B cell (primary cell): Measurements from ENCODE around the gene TOMM7. TPM values are rescaled to one million over a fixed set of nuclear protein-coding genes. Genes with fewer than 3 reads are reported as not detected.

Source experiments
- ATAC-seq: fragments of 200-7000 bp; cut with Tn5 transposase; one replicate; pipeline ENCODE4 v1.10.0; 2021; ENCODE audit warnings: low read depth, mild to moderate bottlenecking, moderate number of reproducible peaks, moderate library complexity
- CTCF ChIA-PET: fragments of 350-600 bp; sonication (Branson Sonifier 250); formaldehyde crosslinking; loops from one replicate; lab custom pipeline; 2021; ENCODE audit warnings: antibody characterized with exemption, inconsistent platforms; lab: Charles Lee
- POLR2A ChIA-PET: fragments of 350-600 bp; sonication (Branson Sonifier 250); formaldehyde crosslinking; loops from one replicate; lab custom pipeline; 2021; ENCODE audit warnings: antibody characterized with exemption; lab: Charles Lee
- DNase-seq: peaks from one replicate; pipeline ENCODE4 v3.0.0; 2013
- H2AFZ ChIP-seq: 2 replicates; pipeline ENCODE4 v1.6.1; 2012; ENCODE audit warnings: mild to moderate bottlenecking, low read depth, low read length; ENCODE audit not compliant: insufficient read depth, poor library complexity, severe bottlenecking
- H3K27ac ChIP-seq, 2 donors: 1 replicate in 1 of 2; 2 replicates in 1 of 2; pipeline ENCODE4 v1.5.1; 2012 to 2013; ENCODE audit warnings: low read length in 2 of 2, mild to moderate bottlenecking in 2 of 2, moderate library complexity in 1 of 2
- H3K27me3 ChIP-seq, 4 experiments: fragments of 200-600 bp in 1 of 4; sonication (generic) in 1 of 4; replicated peaks in 1 of 4; 1 replicate in 2 of 4; 2 replicates in 2 of 4; pipeline versions ENCODE4 v1.6.1 to v1.7.0; 2013 to 2016; ENCODE audit warnings: low read length in 3 of 4, mild to moderate bottlenecking in 2 of 4, mixed read lengths in 1 of 4, moderate library complexity in 1 of 4; ENCODE audit not compliant: insufficient read depth in 4 of 4, control insufficient read depth in 3 of 4; ENCODE audit errors: control extremely low read depth in 1 of 4
- H3K36me3 ChIP-seq, 2 experiments: replicated peaks in 1 of 2; 1 replicate in 1 of 2; 2 replicates in 1 of 2; pipeline versions ENCODE4 v1.6.1 to v1.7.1; 2013; ENCODE audit warnings: low read length in 1 of 2; ENCODE audit not compliant: insufficient read depth in 2 of 2, control insufficient read depth in 1 of 2; ENCODE audit errors: control extremely low read depth in 1 of 2, extremely low read depth in 1 of 2
- H3K4me1 ChIP-seq, 2 donors: fragments of 200-600 bp in 1 of 2; sonication (generic) in 1 of 2; 1 replicate in 1 of 2; 2 replicates in 1 of 2; pipeline versions ENCODE4 v1.5.1 to v1.6.1; 2013 to 2017; ENCODE audit warnings: low read length in 2 of 2; ENCODE audit not compliant: control insufficient read depth in 2 of 2, insufficient read depth in 2 of 2
- H3K4me2 ChIP-seq: replicated peaks from 2 replicates; pipeline ENCODE3; 2012; ENCODE audit warnings: mild to moderate bottlenecking, low read depth, low read length; ENCODE audit not compliant: poor library complexity, severe bottlenecking
- H3K4me3 ChIP-seq, 5 experiments: fragments of 200-600 bp in 1 of 5; sonication (generic) in 1 of 5; 1 replicate in 3 of 5; 2 replicates in 2 of 5; pipeline versions ENCODE4 v1.5.1 to v1.7.0; 2011 to 2016; ENCODE audit warnings: low read length in 4 of 5, mild to moderate bottlenecking in 4 of 5, low read depth in 2 of 5, control low read depth in 1 of 5, moderate library complexity in 1 of 5; ENCODE audit not compliant: insufficient read depth in 1 of 5; ENCODE audit errors: control extremely low read depth in 1 of 5, extremely low read depth in 1 of 5
- H3K79me2 ChIP-seq: fragments of 200-600 bp; sonication (generic); one replicate; pipeline ENCODE4 v1.6.0; 2016; ENCODE audit warnings: low read length; ENCODE audit not compliant: control insufficient read depth, insufficient read depth
- H3K9ac ChIP-seq: fragments of 200-600 bp; sonication (generic); 2 replicates; pipeline ENCODE4 v1.6.1; 2017; ENCODE audit warnings: mild to moderate bottlenecking, low read length, moderate library complexity
- H3K9me3 ChIP-seq, 3 donors: one replicate each; pipeline versions ENCODE4 v1.6.1 to v1.7.1; 2013; ENCODE audit warnings: low read length in 2 of 3; ENCODE audit not compliant: control insufficient read depth in 2 of 3, insufficient read depth in 1 of 3; ENCODE audit errors: control extremely low read depth in 1 of 3
- H4K20me1 ChIP-seq: 2 replicates; pipeline ENCODE4 v1.6.0; 2012; ENCODE audit warnings: mild to moderate bottlenecking, low read length; ENCODE audit not compliant: insufficient read depth, control insufficient read depth, poor library complexity, severe bottlenecking
- H3K27ac Mint-ChIP-seq: one replicate; pipeline ENCODE4 v1.8.0; 2021; ENCODE audit warnings: mixed read lengths
- H3K27me3 Mint-ChIP-seq: one replicate; pipeline ENCODE4 v1.8.0; 2021; ENCODE audit warnings: mixed read lengths
- H3K4me1 Mint-ChIP-seq: one replicate; pipeline ENCODE4 v1.8.0; 2021; ENCODE audit warnings: mixed read lengths
- H3K4me3 Mint-ChIP-seq: one replicate; pipeline ENCODE4 v1.8.0; 2021; ENCODE audit warnings: mixed read lengths
- H3K9me3 Mint-ChIP-seq: one replicate; pipeline ENCODE4 v1.8.0; 2022; ENCODE audit warnings: mixed read lengths; ENCODE audit not compliant: insufficient read depth
- CTCF ChIP-seq: fragments of 200-600 bp; IDR thresholded peaks from one replicate; pipeline ENCODE4 v1.8.0; 2022; ENCODE audit warnings: antibody characterized with exemption, mild to moderate bottlenecking
- EZH2 ChIP-seq: IDR thresholded peaks from 2 replicates; pipeline ENCODE4 v1.6.1; 2012; ENCODE audit warnings: borderline replicate concordance, low read depth, mild to moderate bottlenecking, moderate library complexity, low read length; ENCODE audit not compliant: insufficient read depth, poor library complexity, severe bottlenecking
- WGBS: methylation state at CpG from one replicate; pipeline ENCODE4 v1.1.5; 2013; ENCODE audit warnings: missing lambda C conversion rate; ENCODE audit not compliant: insufficient coverage; 5-methylcytosine and 5-hydroxymethylcytosine counted together
- intact Hi-C: fragments of 100-400 bp; cut with micrococcal nuclease; formaldehyde crosslinking; loops from one replicate; pipeline ENCODE4 v1.10.0; 2022
- polyA plus RNA-seq: library from polyadenylated mRNA; depleted of rRNA; stranded (reverse); fragments of >200 nt; gene quantifications from 2 replicates; pipeline ENCODE4 v1.2.3, GENCODE V29; 2012
- total RNA-seq, 2 donors: library from RNA; stranded (reverse); fragments of 120-200 nt in 1 of 2; gene quantifications; 1 replicate in 1 of 2; 2 replicates in 1 of 2; pipeline versions ENCODE4 v1.2.3 to v1.2.4, GENCODE V29; 2013 to 2022

The TOMM7 gene
- total and polyA plus RNA-seq, 2 donors (not counting 1 experiment from before 2014, with no cell fraction given), result 276 to 437 TPM

DNA sequence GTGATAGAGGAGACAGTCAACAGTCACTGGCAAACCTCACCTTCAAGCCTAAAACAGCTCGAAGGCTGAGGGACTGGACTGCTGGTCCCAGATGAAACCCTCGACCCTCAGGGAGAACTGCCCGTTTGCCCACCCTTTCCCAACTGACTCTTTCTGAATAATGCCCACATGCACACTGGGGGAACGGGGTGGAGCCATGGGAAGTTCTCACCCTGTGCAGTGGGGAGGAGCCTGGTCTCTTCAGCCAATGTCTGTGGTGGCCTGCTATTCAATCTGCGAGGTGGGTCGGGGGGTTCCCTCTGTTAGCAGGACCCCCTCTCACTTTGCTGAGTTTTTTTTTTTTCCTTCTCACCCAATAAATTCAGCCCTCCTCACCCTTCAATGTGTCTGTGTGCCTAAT, 14.5 kb downstream of the TOMM7 start:
- no peak overlapping the region for H3K27ac ChIP-seq
- Mint-ChIP-seq H3K4me3 (no peak overlapping the region), H3K27ac (no peak overlapping the region), H3K4me1 (peaks cover 4% of the 10 kb centered on the region), H3K27me3 (peaks cover 3% of the 10 kb centered on the region), H3K9me3 (no peaks in the 10 kb centered on the region)
- H4K20me1 ChIP-seq, result no peaks in the 10 kb centered on the region
- H3K4me3 ChIP-seq, result no peak overlapping the region
- no peak for ATAC-seq
- no peak for TF ChIP-seq EZH2
- no peak for TF ChIP-seq CTCF
- no peaks in the 10 kb centered on the region for H3K9me3 ChIP-seq
- no peak overlapping the region for H3K9ac ChIP-seq
- H2AFZ ChIP-seq, result no peak overlapping the region
- ChIA-PET POLR2A (no interaction called here), CTCF (no interaction called here)
- peaks cover 1 to 16% of the 10 kb centered on the region in 2 experiments for H3K36me3 ChIP-seq
- no peaks in the 10 kb centered on the region for H3K27me3 ChIP-seq
- peaks cover 0 to 2% of the 10 kb centered on the region in 2 donors for H3K4me1 ChIP-seq
- intact Hi-C loops, result no loop called here
- no peak overlapping the region for H3K4me2 ChIP-seq
- H3K79me2 ChIP-seq, result no peaks in the 10 kb centered on the region
- 93% methylated on average over 6 of the region's 6 CpGs for WGBS
- no peak for DNase-seq

GRCh38 chr7:22806752-22807151, 15.9 kb downstream of the TOMM7 start:
- peaks cover 4% of the 10 kb centered on the region for H3K4me1 Mint-ChIP-seq
- intact Hi-C loops, result no loop called here
- Histone ChIP-seq H3K27me3 (peaks cover 0 to 7% (median 0%) of the 10 kb centered on the region in 4 experiments), H3K79me2 (no peaks in the 10 kb centered on the region), H3K4me2 (no peak overlapping the region), H3K4me3 (no peak overlapping the region), H4K20me1 (no peaks in the 10 kb centered on the region), H3K36me3 (peaks cover 1 to 2% of the 10 kb centered on the region in 2 experiments), H3K9ac (no peak overlapping the region), H2AFZ (no peak overlapping the region), H3K4me1 (peaks cover 0 to 2% of the 10 kb centered on the region in 2 donors), H3K9me3 (no peaks in the 10 kb centered on the region), H3K27ac (no peak overlapping the region)
- ChIA-PET CTCF (no interaction called here), POLR2A (no interaction called here)
- H3K9me3 Mint-ChIP-seq, result no peaks in the 10 kb centered on the region
- no peak overlapping the region for H3K4me3 Mint-ChIP-seq
- DNase-seq (no peak), ATAC-seq (no peak)
- peaks cover 3% of the 10 kb centered on the region for H3K27me3 Mint-ChIP-seq
- H3K27ac Mint-ChIP-seq, result no peak overlapping the region
- WGBS, result 95% methylated on average over 3 of the region's 4 CpGs
- TF ChIP-seq EZH2 (no peak), CTCF (no peak)
